ENCODE data around the gene TOMM34. TPM values are rescaled to one million over a fixed set of nuclear protein-coding genes. Genes with fewer than 3 reads are reported as not detected.

Gene TOMM34
- total RNA-seq, 2 experiments from 2014 or later: 60.5 to 62.4 TPM

- TF ChIP-seq CTCF (IDR thresholded peaks at IDR 0.05): no peak
- H3K4me1 Mint-ChIP-seq (ENCODE audit: low read depth): peaks cover 83% of the 10 kb centered on the region
- intact Hi-C loops (cut with micrococcal nuclease): no loop called here
- H3K36me3 Mint-ChIP-seq (ENCODE audit: low read depth): peaks cover 69% of the 10 kb centered on the region
- no peaks in the 10 kb centered on the region for H3K9me3 Mint-ChIP-seq
- POLR2A ChIA-PET: interaction anchor here (1.1 to 1.3 kb wide), 3 partner anchors 14 to 23 kb away, joined by 3 to 4 read pairs (median 3); no protein-coding TSS in a partner anchor
- CTCF ChIA-PET: interaction anchor here (0.6 kb wide), 1 partner anchor 51 kb away, joined by 5 read pairs; no protein-coding TSS in a partner anchor
- peak overlapping the region; percentile 4 for H3K4me3 Mint-ChIP-seq
- DNase-seq (no peak), ATAC-seq (no peak)
- H3K27ac Mint-ChIP-seq: peak overlapping the region; percentile 84
- no peaks in the 10 kb centered on the region for H3K27me3 Mint-ChIP-seq
These were observed 33.1 kb upstream of the TOMM34 start for GRCh38 chr20:44993343-44993742.

- intact Hi-C loops (cut with micrococcal nuclease): loop anchor here (1.0 to 2.0 kb wide), 2 partner anchors 12 to 20 kb away; no protein-coding TSS in a partner anchor
- Mint-ChIP-seq H3K4me3 (peak overlapping the region; percentile 72), H3K4me1 (ENCODE audit: low read depth) (peaks cover 76% of the 10 kb centered on the region), H3K9me3 (no peaks in the 10 kb centered on the region), H3K36me3 (ENCODE audit: low read depth) (peaks cover 64% of the 10 kb centered on the region), H3K27ac (peak overlapping the region; percentile 95), H3K27me3 (no peaks in the 10 kb centered on the region)
- ChIA-PET POLR2A (interaction anchor here (1.2 to 2.6 kb wide), 8 partner anchors 9 to 28 kb away, joined by 3 to 15 read pairs (median 6); partner anchors contain the start of gene STK4), CTCF (interaction anchor here (1.2 to 1.9 kb wide), 3 partner anchors 15 to 23 kb away, joined by 4 to 6 read pairs (median 4); no protein-coding TSS in a partner anchor)
- DNase-seq (no peak), ATAC-seq (no peak)
- TF ChIP-seq CTCF (IDR thresholded peaks at IDR 0.05): no peak
These were observed 30.8 kb upstream of the TOMM34 start for GRCh38 chr20:44990957-44991356.

- Mint-ChIP-seq H3K36me3 (ENCODE audit: low read depth) (peaks cover 64% of the 10 kb centered on the region), H3K27me3 (no peaks in the 10 kb centered on the region), H3K4me1 (ENCODE audit: low read depth) (peaks cover 76% of the 10 kb centered on the region), H3K27ac (peak overlapping the region; percentile 95), H3K9me3 (no peaks in the 10 kb centered on the region), H3K4me3 (peak overlapping the region; percentile 72)
- ATAC-seq (peak; percentile 89), DNase-seq (peak; percentile 84)
- no peak for TF ChIP-seq CTCF (IDR thresholded peaks at IDR 0.05)
- ChIA-PET POLR2A (interaction anchor here (0.7 to 2.6 kb wide), 9 partner anchors 9 to 37 kb away, joined by 3 to 15 read pairs (median 5); partner anchors contain the start of genes STK4 and TOMM34), CTCF (interaction anchor here (1.1 to 1.9 kb wide), 5 partner anchors 14 to 23 kb away, joined by 3 to 6 read pairs (median 4); no protein-coding TSS in a partner anchor)
- intact Hi-C loops (cut with micrococcal nuclease): loop anchor here (2.0 kb wide), 1 partner anchor 20 kb away; no protein-coding TSS in a partner anchor
These were observed 30.2 kb upstream of the TOMM34 start for GRCh38 chr20:44990425-44990824.

GRCh38 chr20:44988631-44989171 is 28.5 kb upstream of the TOMM34 start:
- peaks cover 72% of the 10 kb centered on the region for H3K4me1 Mint-ChIP-seq (ENCODE audit: low read depth)
- H3K4me3 Mint-ChIP-seq: no peak overlapping the region
- CTCF ChIA-PET: interaction anchor here (0.6 to 1.4 kb wide), 2 partner anchors 41 to 54 kb away, joined by 3 read pairs; no protein-coding TSS in a partner anchor
- intact Hi-C loops (cut with micrococcal nuclease): no loop called here
- no peaks in the 10 kb centered on the region for H3K9me3 Mint-ChIP-seq
- no peak for ATAC-seq
- no peak for TF ChIP-seq CTCF (IDR thresholded peaks at IDR 0.05)
- POLR2A ChIA-PET: interaction anchor here (1.8 to 2.6 kb wide), 3 partner anchors 17 to 29 kb away, joined by 5 to 15 read pairs (median 12); partner anchors contain the start of genes STK4 and TOMM34
- peak overlapping the region; percentile 64 for H3K27ac Mint-ChIP-seq
- H3K36me3 Mint-ChIP-seq (ENCODE audit: low read depth): peaks cover 58% of the 10 kb centered on the region
- no peak for DNase-seq
- no peaks in the 10 kb centered on the region for H3K27me3 Mint-ChIP-seq
